Heart left ventricle (tissue), 13 donors: ENCODE measurements around the gene HSPA9.

ENCODE experiments used
- POLR2A ChIP-seq, 2 donors: fragments of 450-650 bp; IDR thresholded peaks; one replicate each; pipeline ENCODE4 v1.6.1; 2017; ENCODE audit warnings: antibody characterized with exemption in 2 of 2, mild to moderate bottlenecking in 2 of 2, moderate library complexity in 2 of 2
- TF ChIP-seq, protein P1 (sequence below), 12 donors: fragments of 200-600 bp; sonication (generic) in 4 of 12; IDR thresholded peaks; one replicate each; pipeline versions ENCODE4 v1.5.0 to v1.8.0; 2018 to 2022; ENCODE audit warnings: antibody characterized with exemption in 12 of 12, mild to moderate bottlenecking in 5 of 12
- donor health status: ischemic (EF 13 %, LVEDD 7.1; RV severe dilation, severe dysfunction).
- donor health status: DM: no; HTN: yes; CAD: no.
- donor health status: DM: no; HTN: no; CAD: no.
- donor health status: ischemic (EF 25% LVEDD 6.9; RV normal size, moderate dysfunction).
- donor health status: ischemic (EF 25% LVEDD 5.7; RV mildly dilated, moderate dysfunction).
- donor health status: ischemic (EF 35%, LVEDD 5.7; RV mildly dilated, moderate dysfunction).
- donor health status: nonischemic (EF 11% LVEDD 7.7; RV severe dilation, severe dysfunction).
- donor health status: DM: yes; HTN: yes; CAD: no.
- donor health status: PGD.
- donor health status: ischemic (EF 29% LVEDD 5.4; RV normal size, mild dysfunction).
- donor health status: nonischemic (EF 23%, LVEDD 6.1; RV moderate dilation, normal function).

DNA sequence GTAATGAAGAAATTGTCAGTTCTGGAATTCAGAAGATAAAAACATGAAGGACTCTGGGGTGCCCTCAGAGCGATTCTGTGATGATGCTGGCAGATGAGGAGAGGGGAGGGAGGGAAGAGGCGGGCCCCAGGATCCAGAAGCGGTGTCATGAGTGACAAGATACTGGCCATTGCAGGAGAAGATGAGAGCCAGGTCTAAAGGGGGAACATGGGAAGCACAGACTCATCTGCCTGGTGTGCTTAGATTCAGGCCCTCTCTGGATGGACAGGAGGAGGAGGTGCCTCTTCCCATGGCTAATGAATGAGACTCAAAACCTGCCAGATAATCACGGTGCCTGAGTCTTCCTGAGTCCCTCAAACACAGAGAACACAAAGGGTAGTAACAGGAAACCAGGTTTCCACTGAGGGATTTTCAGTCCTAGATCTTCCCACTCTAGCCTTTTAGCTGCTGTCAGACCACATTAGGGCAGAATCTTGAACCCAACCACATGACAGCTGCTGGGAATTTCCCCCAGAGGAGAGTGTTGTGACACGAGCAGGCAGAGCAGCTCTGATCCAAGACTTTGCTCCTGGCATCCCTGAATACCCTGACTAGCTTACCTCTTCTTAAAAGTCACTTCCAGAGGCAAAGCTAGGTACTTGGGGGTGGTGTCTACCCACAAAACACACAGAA lies 28.2 kb upstream of the HSPA9 start:
- TF ChIP-seq, protein P1, sequence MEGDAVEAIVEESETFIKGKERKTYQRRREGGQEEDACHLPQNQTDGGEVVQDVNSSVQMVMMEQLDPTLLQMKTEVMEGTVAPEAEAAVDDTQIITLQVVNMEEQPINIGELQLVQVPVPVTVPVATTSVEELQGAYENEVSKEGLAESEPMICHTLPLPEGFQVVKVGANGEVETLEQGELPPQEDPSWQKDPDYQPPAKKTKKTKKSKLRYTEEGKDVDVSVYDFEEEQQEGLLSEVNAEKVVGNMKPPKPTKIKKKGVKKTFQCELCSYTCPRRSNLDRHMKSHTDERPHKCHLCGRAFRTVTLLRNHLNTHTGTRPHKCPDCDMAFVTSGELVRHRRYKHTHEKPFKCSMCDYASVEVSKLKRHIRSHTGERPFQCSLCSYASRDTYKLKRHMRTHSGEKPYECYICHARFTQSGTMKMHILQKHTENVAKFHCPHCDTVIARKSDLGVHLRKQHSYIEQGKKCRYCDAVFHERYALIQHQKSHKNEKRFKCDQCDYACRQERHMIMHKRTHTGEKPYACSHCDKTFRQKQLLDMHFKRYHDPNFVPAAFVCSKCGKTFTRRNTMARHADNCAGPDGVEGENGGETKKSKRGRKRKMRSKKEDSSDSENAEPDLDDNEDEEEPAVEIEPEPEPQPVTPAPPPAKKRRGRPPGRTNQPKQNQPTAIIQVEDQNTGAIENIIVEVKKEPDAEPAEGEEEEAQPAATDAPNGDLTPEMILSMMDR (IDR thresholded peaks at IDR 0.05): no peak
- no peak for TF ChIP-seq POLR2A (IDR thresholded peaks at IDR 0.05)
